CD4-positive, alpha-beta T cell treated with Interleukin-15 for 4 hours (primary cell): ENCODE measurements around the gene ARMC7.
"Not testable (repeated sequence)": the region's sequence is repeated elsewhere in the genome, so short reads cannot be mapped to it uniquely, and the experiment has no call there.

Experiments
- DNase-seq: peaks from one replicate; pipeline ENCODE4 v3.0.0-alpha.2; 2020; ENCODE audit warnings: low spot score

Gene ARMC7

GRCh38 chr17:75109407-75110233 lies at the start of gene ARMC7:
ARMC7 (plus strand) TSS chr17:75109969; CDS start chr17:75110289, 320 bp downstream.
- peak; percentile 91 for DNase-seq

- no peak for DNase-seq
These were observed 49.2 kb upstream of the ARMC7 start for GRCh38 chr17:75060434-75061054.

GRCh38 chr17:75061055-75061438 lies 48.7 kb upstream of the ARMC7 start:
- DNase-seq: no peak

GRCh38 chr17:75061618-75062017 lies 48.2 kb upstream of the ARMC7 start:
- no peak for DNase-seq

- no peak for DNase-seq
These were observed 46.6 kb upstream of the ARMC7 start for GRCh38 chr17:75063201-75063600.

- DNase-seq: no peak
These were observed 46.1 kb upstream of the ARMC7 start for GRCh38 chr17:75063626-75064025.

- DNase-seq: no peak
These were observed 45.7 kb upstream of the ARMC7 start for GRCh38 chr17:75064040-75064439.

GRCh38 chr17:75064460-75064859 lies 45.3 kb upstream of the ARMC7 start:
- DNase-seq: no peak

- DNase-seq: no peak
These were observed 44.8 kb upstream of the ARMC7 start for GRCh38 chr17:75064867-75065561.

GRCh38 chr17:75065562-75066151 lies 44.1 kb upstream of the ARMC7 start:
- DNase-seq: no peak

- DNase-seq: peak; percentile 25
These were observed 41.9 kb upstream of the ARMC7 start for GRCh38 chr17:75067856-75068255.

GRCh38 chr17:75068750-75069149 lies 41.0 kb upstream of the ARMC7 start:
- no peak for DNase-seq

- DNase-seq: no peak
These were observed 40.0 kb upstream of the ARMC7 start for GRCh38 chr17:75069783-75070182.

- not testable (repeated sequence) for DNase-seq
These were observed 38.1 kb upstream of the ARMC7 start for GRCh38 chr17:75071478-75072271.

GRCh38 chr17:75072909-75073308 lies 36.9 kb upstream of the ARMC7 start:
- DNase-seq: not testable (repeated sequence)

GRCh38 chr17:75073618-75074047 lies 36.1 kb upstream of the ARMC7 start:
- no peak for DNase-seq

GRCh38 chr17:75074532-75074931 lies 35.2 kb upstream of the ARMC7 start:
- DNase-seq: no peak

- no peak for DNase-seq
These were observed 34.0 kb upstream of the ARMC7 start for GRCh38 chr17:75075597-75076336.

- no peak for DNase-seq
These were observed 32.7 kb upstream of the ARMC7 start for GRCh38 chr17:75077072-75077495.

- peak; percentile 43 for DNase-seq
These were observed 32.1 kb upstream of the ARMC7 start for GRCh38 chr17:75077496-75078283.
